GM23248 (cell line): ENCODE data around the gene GPC3.

ENCODE experiments used
- EZH2 ChIP-seq: fragments of 200-600 bp; sonication (generic); IDR thresholded peaks from 2 replicates; pipeline ENCODE4 v1.6.1; 2018; ENCODE audit warnings: antibody characterized with exemption, mild to moderate bottlenecking; ENCODE audit not compliant: insufficient read depth, poor library complexity, severe bottlenecking
- EZH2phosphoT487 ChIP-seq: fragments of 200-600 bp; sonication (generic); IDR thresholded peaks from 2 replicates; pipeline ENCODE4 v1.6.1; 2018; ENCODE audit warnings: antibody characterized with exemption, moderate library complexity, mild to moderate bottlenecking, low read depth; ENCODE audit not compliant: insufficient read depth

DNA sequence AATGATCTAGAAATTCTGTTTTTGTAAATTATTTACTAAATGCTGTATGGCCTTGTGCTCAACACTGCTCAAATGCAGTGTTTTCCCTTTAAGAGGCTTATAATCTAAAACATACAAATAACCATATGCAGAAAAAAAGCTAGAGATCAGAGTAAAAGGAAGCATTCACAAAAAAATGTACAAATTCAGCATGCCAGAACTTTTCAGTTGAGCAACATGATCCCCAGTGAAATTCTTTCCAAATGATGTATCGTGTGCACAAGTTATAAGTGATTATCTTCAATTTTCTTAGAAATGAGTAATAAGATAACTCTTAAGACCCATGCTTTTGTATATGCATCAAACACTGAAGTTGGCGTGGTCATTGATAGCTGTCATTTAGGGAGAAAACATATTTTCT lies 5.0 kb downstream of the GPC3 start:
- TF ChIP-seq EZH2 (no peak), EZH2phosphoT487 (no peak)
